NB4 (cell line): ENCODE measurements around the gene FAM107B.

Experiments
- DNase-seq: peaks from one replicate; pipeline ENCODE4 v3.0.0; 2010; ENCODE audit warnings: low read depth
- H3K4me3 ChIP-seq: one replicate; pipeline ENCODE4 v1.5.1; 2011; ENCODE audit warnings: mild to moderate bottlenecking, low read depth, low read length, moderate library complexity
- CTCF ChIP-seq: IDR thresholded peaks from one replicate; pipeline ENCODE4 v1.5.1; 2012; ENCODE audit warnings: low read depth, low read length
- MAX ChIP-seq: IDR thresholded peaks from 2 replicates; pipeline ENCODE4 v1.6.1; 2011; ENCODE audit warnings: low read depth, low read length
- MYC ChIP-seq: IDR thresholded peaks from 2 replicates; pipeline ENCODE4 v1.6.1; 2011; ENCODE audit warnings: low read depth, low read length
- POLR2A ChIP-seq: IDR thresholded peaks from 2 replicates; pipeline ENCODE4 v1.6.1; 2011; ENCODE audit warnings: mild to moderate bottlenecking; ENCODE audit not compliant: insufficient read length; ENCODE audit errors: extremely low read depth

Gene FAM107B

GRCh38 chr10:14782691-14783363, 8.1 kb upstream of the FAM107B start:
- TF ChIP-seq POLR2A (no peak), MAX (no peak), MYC (no peak), CTCF (no peak)
- no peak for DNase-seq
- H3K4me3 ChIP-seq: no peak overlapping the region

GRCh38 chr10:14781763-14782162, 7.1 kb upstream of the FAM107B start:
- DNase-seq: no peak
- no peak for TF ChIP-seq CTCF
- TF ChIP-seq MAX: no peak
- no peak overlapping the region for H3K4me3 ChIP-seq

GRCh38 chr10:14779001-14779651, 4.4 kb upstream of the FAM107B start:
- no peak overlapping the region for H3K4me3 ChIP-seq
- DNase-seq: no peak
- TF ChIP-seq MAX (no peak), POLR2A (no peak), CTCF (no peak), MYC (no peak)

GRCh38 chr10:14776546-14776945, 1.8 kb upstream of the FAM107B start:
- TF ChIP-seq POLR2A (no peak), MAX (no peak), MYC (no peak), CTCF (no peak)
- H3K4me3 ChIP-seq: no peak overlapping the region
- DNase-seq: no peak

GRCh38 chr10:14775656-14776055, 959 bp upstream of the FAM107B start:
- DNase-seq: no peak
- TF ChIP-seq CTCF: no peak
- TF ChIP-seq POLR2A: no peak
- TF ChIP-seq MAX: no peak
- no peak for TF ChIP-seq MYC
- no peak overlapping the region for H3K4me3 ChIP-seq

- TF ChIP-seq MAX: no peak
- TF ChIP-seq POLR2A: no peak
- TF ChIP-seq CTCF: no peak
- no peak for TF ChIP-seq MYC
- DNase-seq: no peak
- H3K4me3 ChIP-seq: no peak overlapping the region
Measured at GRCh38 chr10:14774214-14774580, 500 bp downstream of the FAM107B start.
